Activated CD4-positive, alpha-beta T cell treated with anti-CD3 and anti-CD28 coated beads for 4 hours (primary cell): ENCODE results near the gene PPP1R13L.
"Not testable (repeated sequence)": the region's sequence is repeated elsewhere in the genome, so short reads cannot be mapped to it uniquely, and the experiment has no call there.

Source experiments
- DNase-seq, 2 donors: peaks; one replicate each; pipeline ENCODE4 v3.0.0-alpha.2; 2020

PPP1R13L gene

DNA sequence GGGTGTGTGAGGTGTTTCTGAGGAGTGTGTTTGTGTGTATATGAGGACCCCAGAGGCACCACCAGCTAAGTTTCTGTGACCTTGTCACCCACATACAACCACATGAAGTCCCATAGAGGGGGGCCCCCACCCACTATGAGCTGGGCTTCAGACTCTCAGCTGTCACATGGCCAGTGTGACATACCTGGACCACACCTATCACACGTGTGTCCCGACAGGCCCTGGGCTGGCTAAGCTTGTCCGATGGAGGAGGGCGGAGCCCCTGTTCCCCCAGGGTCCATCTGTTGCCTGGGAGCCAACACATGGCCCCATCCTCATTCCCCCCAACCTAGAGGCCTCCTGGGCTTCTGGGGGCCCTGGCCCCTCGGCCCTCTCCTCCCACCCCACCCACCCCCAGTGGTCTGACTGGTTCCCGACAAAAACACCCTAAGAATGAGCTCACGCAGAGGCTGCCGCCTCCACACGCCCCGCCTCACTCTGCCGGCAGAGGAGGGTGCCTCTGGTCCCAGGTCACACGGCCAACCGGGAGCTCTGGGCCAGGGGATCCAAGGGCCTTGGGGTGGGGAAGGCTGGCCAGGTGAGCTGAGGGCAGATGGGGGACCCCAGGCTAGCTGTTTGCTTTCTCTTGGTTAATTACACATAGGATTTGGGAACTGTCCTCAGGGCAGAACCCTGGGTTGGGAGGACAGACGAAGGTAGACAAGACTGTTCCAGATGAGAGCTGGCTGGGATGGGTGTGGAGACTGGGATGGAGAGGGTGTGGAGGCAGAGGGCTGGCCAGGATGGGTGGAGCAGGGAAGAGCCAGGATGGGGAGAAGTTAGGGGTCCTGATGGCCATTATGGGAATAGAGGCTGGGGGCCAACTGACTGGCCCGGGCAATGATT lies 60.0 kb downstream of the PPP1R13L start:
- DNase-seq: no peak

DNA sequence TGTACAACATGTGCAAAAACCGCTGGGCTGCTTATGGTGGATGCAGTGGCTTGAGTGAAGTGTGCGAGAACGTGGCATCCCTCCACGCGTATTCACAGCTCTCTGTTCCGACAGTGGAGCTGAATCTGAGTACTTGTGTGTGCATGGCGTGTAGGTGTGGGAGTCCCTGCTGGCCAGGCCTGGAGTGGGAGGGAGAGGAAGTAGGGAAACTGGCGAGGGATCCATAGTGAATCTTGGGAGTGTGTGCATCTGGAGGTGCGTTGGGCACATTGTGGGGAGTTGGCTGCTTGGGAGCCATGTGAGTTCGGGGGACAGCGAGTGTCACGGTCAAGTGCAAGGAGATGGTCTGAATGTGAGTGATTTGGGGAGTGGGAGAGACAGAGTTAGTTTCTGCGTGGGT lies 62.0 kb downstream of the PPP1R13L start:
- DNase-seq: no peak

DNA sequence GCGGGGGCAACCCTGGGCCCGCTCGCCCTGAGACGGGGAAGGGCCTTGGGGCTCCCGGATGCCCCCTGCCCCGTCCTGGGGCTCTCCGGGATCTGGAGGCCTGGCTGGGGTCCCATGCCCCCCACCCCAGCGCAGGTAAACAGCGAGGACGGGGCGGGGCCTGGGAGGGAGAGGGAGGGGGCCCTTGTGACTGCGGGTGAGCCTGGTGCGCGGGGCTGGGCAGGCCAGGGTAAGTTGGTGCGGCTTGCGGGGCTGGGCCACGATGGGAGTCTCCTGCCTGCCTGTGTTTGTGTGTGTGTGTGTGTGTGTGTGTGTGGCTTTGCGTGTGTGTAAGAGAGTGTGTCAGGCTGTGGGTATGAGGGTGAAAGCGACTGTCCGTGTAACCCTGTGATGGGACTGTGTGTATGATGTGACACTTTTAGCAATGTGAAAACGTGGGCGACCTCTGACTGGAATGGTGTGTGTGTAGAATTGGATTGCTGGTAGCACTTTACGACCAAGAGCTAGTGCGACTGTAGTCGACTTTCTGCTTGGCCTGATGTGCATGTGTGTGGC lies 63.9 kb downstream of the PPP1R13L start:
- no peak for DNase-seq

DNA sequence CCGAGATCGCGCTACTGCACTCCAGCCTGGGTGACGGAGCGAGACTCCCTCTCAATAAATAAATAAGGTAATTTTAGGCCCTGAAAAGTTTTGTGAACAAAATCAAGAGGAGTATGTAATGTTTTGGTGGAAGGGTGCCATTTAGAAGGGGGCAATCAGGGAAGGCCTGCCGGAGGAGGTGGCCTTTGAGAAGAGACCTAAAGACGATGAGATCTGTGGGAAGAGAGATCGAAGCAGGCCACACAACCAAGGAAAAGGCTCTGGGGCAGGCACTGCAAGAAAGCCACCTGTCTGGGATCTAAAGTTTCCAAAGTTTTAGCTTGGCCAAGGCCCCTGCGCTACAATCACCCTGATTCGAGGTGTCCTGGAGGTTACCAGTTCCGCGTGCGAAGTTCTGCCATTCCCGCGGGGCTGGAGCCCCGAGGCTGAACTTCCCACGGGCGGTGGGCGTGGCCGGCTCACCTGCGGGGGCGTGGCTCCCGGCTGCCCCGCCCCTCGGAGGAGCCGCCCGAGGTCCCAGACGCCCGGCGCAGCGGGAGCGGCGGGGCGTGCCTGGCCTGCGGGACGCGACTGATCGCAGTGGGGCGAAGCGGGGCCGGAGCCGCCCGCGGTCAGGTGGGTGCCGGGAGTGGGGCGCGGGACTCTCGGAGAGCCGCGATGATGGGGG lies 64.5 kb downstream of the PPP1R13L start, which contains the start of gene KLC3:
Gene KLC3, plus strand, starts transcription at position 519 of the 667 bp plus-strand sequence. CDS start 4,792 bp downstream, outside the sequence.
- peak; percentile 28 to 36 for DNase-seq

DNA sequence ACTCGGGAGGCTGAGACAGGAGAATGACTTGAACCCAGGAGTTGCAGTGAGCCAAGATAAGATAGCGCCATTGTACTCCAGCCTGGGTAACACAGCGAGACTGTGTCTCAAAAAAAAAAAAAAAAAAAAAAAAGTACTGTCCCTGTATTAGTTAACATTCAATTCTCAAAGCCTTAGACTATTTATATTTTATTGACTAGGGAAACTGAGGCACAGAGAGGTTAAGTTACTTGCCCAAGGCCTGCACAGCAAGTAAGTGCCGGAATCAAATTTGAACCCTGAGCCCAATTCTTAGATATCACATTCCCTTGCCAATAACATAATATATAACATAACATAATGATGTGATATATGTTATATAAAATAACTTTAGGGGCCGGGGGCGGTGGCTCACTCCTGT lies 65.2 kb downstream of the PPP1R13L start:
- no peak for DNase-seq

DNA sequence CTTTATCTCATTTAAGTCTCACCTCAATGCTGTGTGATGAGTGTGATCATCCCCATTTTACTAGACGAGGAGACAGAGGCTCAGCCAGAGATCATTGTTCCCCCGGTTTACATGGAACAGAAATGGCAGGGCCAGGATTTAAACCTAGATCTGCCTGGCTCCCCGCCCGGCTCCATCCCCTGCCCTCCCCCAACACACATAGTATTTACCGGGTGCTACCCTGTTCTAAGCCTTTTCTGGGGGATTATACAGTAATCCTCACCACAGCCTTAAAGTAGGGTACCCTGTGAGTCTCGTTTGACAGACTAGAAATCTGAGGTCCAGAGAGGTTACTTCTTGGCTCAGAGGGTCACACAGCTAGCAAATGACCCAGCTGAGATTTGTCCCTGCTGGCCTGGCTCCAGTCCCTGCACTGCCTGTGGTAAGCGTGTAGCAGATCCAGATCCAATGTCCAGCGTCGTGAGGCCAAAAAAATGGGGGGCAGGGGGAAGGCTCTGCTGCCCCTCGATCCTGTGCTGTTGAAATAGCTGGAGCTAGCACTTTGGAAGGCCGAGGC lies 68.1 kb downstream of the PPP1R13L start:
- DNase-seq: no peak

DNA sequence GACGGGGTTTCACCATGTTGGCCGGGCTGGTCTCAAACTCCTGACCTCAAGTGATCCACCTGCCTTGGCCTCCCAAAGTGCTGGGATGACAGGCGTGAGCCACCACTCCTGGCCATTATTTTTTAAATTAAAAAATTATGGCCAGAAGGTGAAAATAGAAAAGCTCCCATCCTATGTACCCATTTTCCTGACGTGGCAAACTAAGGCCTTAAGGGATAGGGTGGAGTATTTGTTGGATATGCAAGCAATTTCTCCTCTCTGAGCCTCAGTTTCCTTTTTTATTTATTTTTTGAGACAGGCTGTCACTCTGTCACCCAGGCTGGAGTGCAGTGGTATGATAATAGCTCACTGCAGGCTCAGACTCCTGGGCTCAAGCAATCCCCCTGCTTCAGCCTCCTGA lies 70.0 kb downstream of the PPP1R13L start:
- DNase-seq: not testable (repeated sequence)

DNA sequence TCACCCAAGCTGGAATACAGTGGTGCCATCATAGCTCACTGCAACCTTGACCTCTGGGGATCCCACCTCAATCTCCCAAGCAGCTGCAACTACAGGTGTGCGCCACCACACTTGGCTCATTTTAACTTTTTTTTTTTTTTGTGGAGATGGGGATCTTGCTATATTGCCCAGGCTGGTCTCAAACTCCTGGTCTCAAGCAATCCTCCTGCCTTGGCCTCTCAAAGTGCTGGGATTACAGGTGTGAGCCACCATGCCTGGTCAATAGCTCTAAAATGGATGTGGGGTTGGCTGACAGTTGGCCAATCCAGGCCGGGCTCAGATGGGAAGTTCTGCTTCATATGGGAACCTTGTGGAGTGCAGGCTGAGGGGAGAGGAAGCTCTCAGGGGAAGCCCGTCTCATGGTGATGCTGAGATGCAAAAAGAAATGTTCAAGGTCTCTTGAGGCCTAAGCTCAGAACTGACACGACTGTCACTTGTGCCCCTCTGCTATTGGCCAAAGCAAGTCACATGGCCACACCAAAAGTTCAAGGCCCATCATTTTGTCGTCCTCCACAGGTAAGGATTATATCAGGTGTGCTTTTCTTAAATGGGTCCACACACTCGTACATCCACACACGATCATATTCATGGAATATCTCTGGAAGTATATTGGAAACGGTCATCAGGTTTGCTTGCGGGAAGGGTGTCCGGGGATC lies 71.1 kb downstream of the PPP1R13L start:
- no peak for DNase-seq

DNA sequence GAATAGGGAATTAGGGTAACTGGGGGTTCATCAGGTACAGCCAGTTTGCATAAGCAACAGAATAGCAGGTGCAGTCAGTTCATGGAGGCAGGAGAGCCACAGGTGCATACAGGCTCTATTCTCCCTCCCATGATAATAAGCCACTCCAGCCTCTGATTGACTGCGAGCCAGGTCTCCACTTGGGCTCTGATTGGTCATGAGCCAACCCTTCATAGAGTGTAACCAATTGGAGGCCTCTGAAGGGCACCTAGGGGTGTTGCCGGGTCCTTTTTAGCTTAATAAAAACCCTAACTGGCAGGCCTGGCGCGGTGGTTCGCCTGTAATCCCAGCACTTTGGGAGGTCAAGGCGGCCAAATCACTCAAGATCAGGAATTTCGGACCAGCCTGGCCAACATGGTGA lies 73.5 kb downstream of the PPP1R13L start:
- DNase-seq: no peak
